Endodermal cell (in vitro differentiated cells): ENCODE results near the gene HSBP1L1. TPM values are rescaled to one million over a fixed set of nuclear protein-coding genes. Genes with fewer than 3 reads are reported as not detected.
A peak's percentile ranks its signal among the peaks of the same experiment; 100 is the strongest.

Source experiments
- DNase-seq: peaks from one replicate; pipeline ENCODE4 v3.0.0-alpha.2; 2017
- H3K27ac ChIP-seq: 2 replicates; pipeline ENCODE4 v1.5.1; 2013; ENCODE audit warnings: mild to moderate bottlenecking, low read depth, low read length, moderate library complexity
- H3K27me3 ChIP-seq: 2 replicates; pipeline ENCODE4 v1.6.1; 2013; ENCODE audit warnings: mild to moderate bottlenecking, low read length, moderate library complexity; ENCODE audit not compliant: insufficient read depth, control insufficient read depth, poor library complexity, severe bottlenecking
- H3K36me3 ChIP-seq: 2 replicates; pipeline ENCODE4 v1.7.0; 2013; ENCODE audit warnings: mild to moderate bottlenecking, low read length, moderate library complexity; ENCODE audit not compliant: control insufficient read depth, insufficient read depth
- H3K4me1 ChIP-seq: one replicate; pipeline ENCODE4 v1.7.0; 2013; ENCODE audit warnings: low read length; ENCODE audit not compliant: control insufficient read depth, insufficient read depth
- H3K4me3 ChIP-seq: 2 replicates; pipeline ENCODE4 v1.5.1; 2013; ENCODE audit warnings: mild to moderate bottlenecking, low read length, moderate library complexity
- H3K9ac ChIP-seq: 2 replicates; pipeline ENCODE4 v1.6.1; 2013; ENCODE audit warnings: mild to moderate bottlenecking, low read length, moderate library complexity; ENCODE audit not compliant: poor library complexity, severe bottlenecking; ENCODE audit errors: extremely low read depth
- H3K9me3 ChIP-seq: 2 replicates; pipeline ENCODE4 v1.6.1; 2013; ENCODE audit warnings: mild to moderate bottlenecking, low read length, moderate library complexity; ENCODE audit not compliant: control insufficient read depth
- H3K27ac Mint-ChIP-seq: 2 replicates; pipeline ENCODE4 v1.8.0; 2020; ENCODE audit warnings: mixed read lengths
- H3K27me3 Mint-ChIP-seq: 2 replicates; pipeline ENCODE4 v1.8.0; 2021; ENCODE audit warnings: mild to moderate bottlenecking, mixed read lengths; ENCODE audit not compliant: insufficient read depth
- H3K36me3 Mint-ChIP-seq: 2 replicates; pipeline ENCODE4 v1.8.0; 2020; ENCODE audit warnings: low read depth, mixed read lengths
- H3K4me1 Mint-ChIP-seq: 2 replicates; pipeline ENCODE4 v1.8.0; 2020; ENCODE audit warnings: mixed read lengths
- H3K4me3 Mint-ChIP-seq: 2 replicates; pipeline ENCODE4 v1.8.0; 2020; ENCODE audit warnings: mild to moderate bottlenecking, moderate library complexity, mixed read lengths
- H3K9me3 Mint-ChIP-seq: 2 replicates; pipeline ENCODE4 v1.8.0; 2020; ENCODE audit warnings: mild to moderate bottlenecking, mixed read lengths
- CTCF ChIP-seq: fragments of 200-600 bp; sonication (generic); conservative IDR thresholded peaks from 2 replicates; pipeline ENCODE4 v1.5.0; 2021; ENCODE audit warnings: antibody characterized with exemption, mild to moderate bottlenecking
- WGBS, 2 experiments: methylation state at CpG; one replicate each; pipeline versions ENCODE4 v1.1.5 to v1.1.7; 2013; ENCODE audit warnings: missing lambda C conversion rate in 2 of 2, mixed read lengths in 1 of 2; ENCODE audit not compliant: insufficient coverage in 1 of 2, insufficient read length in 1 of 2; 5-methylcytosine and 5-hydroxymethylcytosine counted together
- total RNA-seq, 2 donors: library from RNA; stranded (reverse); fragmentation: NEBNext Ultra II Directional in 1 of 2; extraction: Animal tissue kit (Norgen Biotek cat#: 25700) in 1 of 2; gene quantifications; 2 replicates in 1 of 2; 3 replicates in 1 of 2; pipeline ENCODE4 v1.2.1, GENCODE V29; 2021

HSBP1L1 gene
- total RNA-seq, 2 donors from 2014 or later = 2.6 to 2.7 TPM

- no peak for TF ChIP-seq CTCF
- Histone ChIP-seq H3K9me3 (peaks cover 13% of the 10 kb centered on the region), H3K27ac (peak overlapping the region; percentile 57), H3K36me3 (peaks cover 18% of the 10 kb centered on the region), H3K27me3 (no peaks in the 10 kb centered on the region), H3K4me1 (no peaks in the 10 kb centered on the region), H3K9ac (no peak overlapping the region), H3K4me3 (no peak overlapping the region)
- Mint-ChIP-seq H3K4me3 (no peak overlapping the region), H3K27me3 (no peaks in the 10 kb centered on the region), H3K9me3 (peaks cover 16% of the 10 kb centered on the region), H3K4me1 (no peaks in the 10 kb centered on the region), H3K27ac (no peak overlapping the region), H3K36me3 (peaks cover 43% of the 10 kb centered on the region)
- DNase-seq = peak; percentile 33
- WGBS, 2 experiments = 90 to 95% methylated on average over 18 to 25 of the region's 25 CpGs
Measured at GRCh38 chr18:79924814-79925731, 39.4 kb upstream of the HSBP1L1 start.

- peaks cover 50% of the 10 kb centered on the region for H3K36me3 Mint-ChIP-seq
- Histone ChIP-seq H3K27ac (no peak overlapping the region), H3K9ac (no peak overlapping the region), H3K36me3 (peaks cover 18% of the 10 kb centered on the region), H3K4me3 (no peak overlapping the region), H3K4me1 (no peaks in the 10 kb centered on the region), H3K9me3 (peaks cover 25% of the 10 kb centered on the region), H3K27me3 (no peaks in the 10 kb centered on the region)
- WGBS, 2 experiments = 86 to 95% methylated on average over 10 to 11 of the region's 11 CpGs
- H3K27ac Mint-ChIP-seq = no peak overlapping the region
- H3K4me3 Mint-ChIP-seq = no peak overlapping the region
- H3K4me1 Mint-ChIP-seq = no peaks in the 10 kb centered on the region
- peaks cover 24% of the 10 kb centered on the region for H3K9me3 Mint-ChIP-seq
- no peak for TF ChIP-seq CTCF
- H3K27me3 Mint-ChIP-seq = no peaks in the 10 kb centered on the region
- peak; percentile 39 for DNase-seq
Measured at GRCh38 chr18:79926306-79926705, 38.1 kb upstream of the HSBP1L1 start.

- H3K9ac ChIP-seq = no peak overlapping the region
- H3K27ac ChIP-seq = peak overlapping the region; percentile 49
- no peak for TF ChIP-seq CTCF
- Mint-ChIP-seq H3K36me3 (peaks cover 49% of the 10 kb centered on the region), H3K9me3 (peaks cover 28% of the 10 kb centered on the region), H3K4me3 (no peak overlapping the region), H3K4me1 (no peaks in the 10 kb centered on the region), H3K27me3 (no peaks in the 10 kb centered on the region), H3K27ac (no peak overlapping the region)
- peaks cover 16% of the 10 kb centered on the region for H3K36me3 ChIP-seq
- no peaks in the 10 kb centered on the region for H3K4me1 ChIP-seq
- peaks cover 30% of the 10 kb centered on the region for H3K9me3 ChIP-seq
- 83 to 95% methylated on average over 12 to 21 of the region's 21 CpGs for WGBS, 2 experiments
- H3K4me3 ChIP-seq = no peak overlapping the region
- DNase-seq = peak; percentile 40
- no peaks in the 10 kb centered on the region for H3K27me3 ChIP-seq
Measured at GRCh38 chr18:79926715-79927606, 37.5 kb upstream of the HSBP1L1 start.
